Stimulated activated CD4-positive, alpha-beta T cell treated with anti-CD3 and anti-CD28 coated beads, Interleukin-1b, Interleukin-23, amount 100 ng/mL, for 48 hours (primary cell): Measurements from ENCODE around the gene MBD3L2.
"Not testable (repeated sequence)": the region's sequence is repeated elsewhere in the genome, so short reads cannot be mapped to it uniquely, and the experiment has no call there.

Experiments used
- DNase-seq: peaks from one replicate; pipeline ENCODE4 v3.0.0-alpha.2; 2020

Gene MBD3L2

GRCh38 chr19:7063764-7064418 is 14.8 kb downstream of the MBD3L2 start:
- no peak for DNase-seq

- not testable (repeated sequence) for DNase-seq
Measured at GRCh38 chr19:7067122-7067521, 18.0 kb downstream of the MBD3L2 start.

- no peak for DNase-seq
Measured at GRCh38 chr19:7067716-7068115, 18.6 kb downstream of the MBD3L2 start.

- no peak for DNase-seq
Measured at GRCh38 chr19:7068599-7068998, 19.5 kb downstream of the MBD3L2 start.

DNA sequence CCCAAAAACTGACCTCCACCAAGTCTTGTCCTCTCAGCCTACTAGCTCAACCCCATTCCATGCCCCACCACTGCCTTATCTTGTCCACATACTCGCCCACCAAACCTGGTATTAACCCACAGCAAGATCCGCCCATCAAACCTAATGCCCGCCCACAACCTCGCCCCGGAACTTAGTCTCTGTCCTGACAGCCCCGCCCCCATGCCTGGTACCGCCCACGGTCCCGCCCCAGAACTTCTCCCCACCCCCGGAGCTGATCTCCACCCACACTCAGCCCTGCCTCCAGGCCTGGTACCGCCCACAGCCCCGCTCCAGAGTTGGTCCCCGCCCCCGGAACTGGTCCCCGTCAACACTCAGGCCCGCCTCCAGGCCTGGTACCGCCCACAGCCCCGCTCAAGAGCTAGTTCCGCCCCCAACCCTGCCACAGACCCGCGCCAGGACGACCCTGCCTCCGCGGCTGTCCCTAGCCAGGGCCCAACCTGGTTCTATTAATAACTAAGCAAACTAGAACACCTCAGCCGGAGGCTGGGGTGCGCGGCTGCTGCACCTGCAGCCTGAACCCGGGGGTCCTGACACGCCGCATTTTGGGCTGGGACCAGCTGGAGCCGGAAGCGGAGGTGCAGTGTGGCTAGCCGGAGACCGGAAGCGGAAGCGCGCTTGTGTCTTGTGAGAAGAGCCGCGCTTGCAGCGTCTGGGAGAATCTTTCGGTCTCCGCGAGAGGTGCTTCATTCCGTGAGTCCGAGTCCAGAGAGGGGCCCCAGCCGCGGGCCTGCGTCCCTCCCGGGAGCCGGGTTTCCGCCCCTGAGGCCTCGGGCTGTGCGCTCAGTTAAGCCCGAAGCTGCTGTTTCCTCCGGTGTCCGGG is 20.2 kb downstream of the MBD3L2 start, which contains the start of gene ZNF557:
Gene ZNF557 (plus strand): TSS at position 662 of the 862 bp plus-strand sequence. CDS start 5,372 bp downstream, outside the sequence.
- DNase-seq: peak; percentile 99

DNA sequence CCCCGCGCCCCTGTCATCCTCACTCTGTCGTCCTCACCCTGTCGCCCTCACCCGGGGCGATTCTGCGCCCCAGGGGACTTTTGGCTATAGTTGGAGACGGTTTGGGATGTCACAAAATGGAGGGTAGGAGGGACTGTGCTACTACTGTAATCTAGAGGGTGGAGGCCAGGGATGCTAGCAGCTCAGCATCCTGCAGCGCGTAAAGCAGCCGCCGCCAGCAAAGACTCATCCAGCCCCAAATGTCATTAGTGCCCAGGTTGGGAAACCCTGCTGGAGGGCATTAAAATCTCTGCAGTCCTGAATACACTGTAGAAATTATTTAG is 20.7 kb downstream of the MBD3L2 start:
- DNase-seq: no peak

DNA sequence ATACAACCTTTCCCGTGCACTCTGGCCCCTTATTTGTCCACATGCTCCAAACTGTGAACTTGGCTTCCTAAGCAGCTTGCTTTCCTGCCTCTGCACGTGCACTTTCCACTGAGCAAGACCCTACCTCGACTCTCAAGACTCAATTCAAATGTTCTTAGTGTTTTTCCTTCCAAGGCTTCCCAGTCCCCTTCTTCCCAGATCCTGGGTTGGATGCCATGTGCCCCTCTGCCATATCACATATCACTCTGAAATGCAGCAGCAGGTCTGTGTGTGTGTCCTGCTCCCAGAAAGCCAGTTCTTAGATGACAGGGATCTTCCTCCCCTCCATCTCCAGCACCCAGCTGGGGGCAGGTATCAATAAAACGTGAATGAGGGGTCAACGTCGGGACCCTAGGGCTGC is 23.4 kb downstream of the MBD3L2 start:
- no peak for DNase-seq

DNA sequence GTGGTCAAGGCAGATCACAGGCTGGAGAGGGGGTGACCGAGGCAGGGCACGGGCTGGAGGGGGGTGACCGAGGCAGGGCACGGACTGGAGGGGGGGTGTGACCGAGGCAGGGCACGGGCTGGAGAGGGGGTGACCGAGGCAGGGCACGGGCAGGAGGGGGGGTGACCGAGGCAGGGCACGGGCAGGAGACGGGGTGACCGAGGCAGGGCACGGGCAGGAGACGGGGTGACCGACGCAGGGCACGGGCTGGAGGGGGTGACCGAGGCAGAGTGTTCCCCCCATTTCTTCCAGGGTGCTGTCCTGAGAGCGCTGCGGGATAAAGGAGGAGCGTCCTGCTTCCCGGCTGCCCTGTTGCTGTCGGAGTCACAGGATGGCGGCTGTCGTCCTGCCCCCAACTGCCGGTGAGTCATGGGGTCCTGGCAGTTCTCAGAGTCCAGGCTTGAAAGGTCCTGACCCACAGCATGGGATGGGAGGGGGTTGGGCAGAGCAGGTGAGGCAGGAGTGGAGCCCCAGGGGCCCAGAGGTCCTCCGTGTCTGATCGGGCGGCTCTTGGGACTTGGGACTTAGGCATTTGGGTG is 25.7 kb downstream of the MBD3L2 start:
- no peak for DNase-seq

DNA sequence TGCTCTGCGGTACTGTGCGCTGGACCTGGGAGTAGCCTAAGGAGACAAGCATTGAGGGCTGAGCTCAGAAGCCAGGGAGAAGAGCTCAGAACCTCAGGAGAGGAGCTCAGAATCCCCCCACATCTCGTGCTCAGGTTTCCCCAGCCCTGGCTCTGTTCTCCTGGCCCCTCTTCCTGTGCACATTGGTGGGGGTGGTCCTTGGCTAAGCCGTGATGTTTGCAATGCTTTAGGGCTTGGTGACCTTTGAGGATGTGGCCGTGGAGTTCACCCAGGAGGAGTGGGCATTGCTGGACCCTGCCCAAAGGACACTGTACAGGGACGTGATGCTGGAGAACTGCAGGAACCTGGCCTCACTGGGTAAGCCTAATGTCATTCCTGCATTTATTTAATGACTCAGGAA is 27.0 kb downstream of the MBD3L2 start:
- DNase-seq: no peak

- no peak for DNase-seq
Measured at GRCh38 chr19:7078008-7078407, 28.9 kb downstream of the MBD3L2 start.

DNA sequence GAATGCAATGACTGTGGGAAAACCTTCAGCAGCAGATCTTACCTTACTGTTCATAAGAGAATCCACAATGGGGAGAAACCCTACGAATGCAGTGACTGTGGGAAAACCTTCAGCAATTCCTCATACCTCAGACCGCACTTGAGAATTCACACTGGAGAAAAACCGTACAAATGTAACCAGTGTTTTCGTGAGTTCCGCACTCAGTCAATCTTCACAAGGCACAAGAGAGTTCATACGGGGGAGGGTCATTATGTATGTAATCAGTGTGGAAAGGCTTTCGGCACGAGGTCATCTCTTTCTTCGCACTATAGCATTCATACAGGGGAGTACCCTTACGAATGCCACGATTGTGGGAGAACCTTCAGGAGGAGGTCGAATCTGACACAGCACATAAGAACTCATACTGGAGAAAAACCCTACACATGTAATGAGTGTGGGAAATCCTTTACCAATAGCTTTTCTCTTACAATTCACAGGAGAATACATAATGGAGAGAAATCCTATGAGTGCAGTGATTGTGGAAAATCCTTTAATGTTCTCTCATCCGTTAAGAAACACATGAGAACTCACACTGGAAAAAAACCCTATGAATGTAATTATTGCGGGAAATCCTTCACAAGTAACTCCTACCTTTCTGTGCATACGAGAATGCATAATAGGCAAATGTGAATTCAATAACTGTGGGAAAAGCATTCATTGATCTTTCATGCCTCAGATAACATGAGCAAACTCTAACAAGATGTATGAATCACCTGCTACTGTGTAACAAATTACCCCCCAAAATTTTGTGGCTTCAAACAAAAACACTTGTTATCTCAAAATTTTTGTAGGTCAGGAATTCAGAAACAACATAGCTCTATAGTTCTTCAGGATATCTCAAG is 34.2 kb downstream of the MBD3L2 start:
- no peak for DNase-seq

GRCh38 chr19:7088999-7089398 is 39.9 kb downstream of the MBD3L2 start:
- DNase-seq: no peak

GRCh38 chr19:7098096-7098495 is 49.0 kb downstream of the MBD3L2 start:
- DNase-seq: no peak

GRCh38 chr19:7098701-7099596 is 49.8 kb downstream of the MBD3L2 start:
- peak; percentile 91 for DNase-seq

DNA sequence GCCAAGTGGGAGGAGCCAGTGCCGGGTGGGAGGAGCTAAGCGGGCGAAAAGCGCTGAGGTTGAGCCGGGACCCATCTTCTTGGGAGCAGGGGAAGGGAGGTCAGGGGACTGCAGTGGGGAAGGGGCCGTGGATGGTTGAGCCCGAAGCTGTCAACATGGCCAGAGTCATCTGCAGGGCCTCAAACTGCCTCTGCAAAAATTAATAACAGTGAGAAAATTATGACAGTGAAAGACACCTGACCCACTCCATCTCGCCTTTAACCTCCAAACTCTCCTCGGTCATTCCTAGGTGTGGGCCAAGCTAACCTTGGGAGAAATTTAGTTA is 50.4 kb downstream of the MBD3L2 start:
- DNase-seq: no peak
